ENCODE results near the gene TMEM213. TPM values are rescaled to one million over a fixed set of nuclear protein-coding genes. Genes with fewer than 3 reads are reported as not detected.

Gene TMEM213
- total and polyA plus RNA-seq, 10 of the 15 experiments (the other 5 are each of a cell fraction or from before 2014, with no cell fraction given), result not detected

DNA sequence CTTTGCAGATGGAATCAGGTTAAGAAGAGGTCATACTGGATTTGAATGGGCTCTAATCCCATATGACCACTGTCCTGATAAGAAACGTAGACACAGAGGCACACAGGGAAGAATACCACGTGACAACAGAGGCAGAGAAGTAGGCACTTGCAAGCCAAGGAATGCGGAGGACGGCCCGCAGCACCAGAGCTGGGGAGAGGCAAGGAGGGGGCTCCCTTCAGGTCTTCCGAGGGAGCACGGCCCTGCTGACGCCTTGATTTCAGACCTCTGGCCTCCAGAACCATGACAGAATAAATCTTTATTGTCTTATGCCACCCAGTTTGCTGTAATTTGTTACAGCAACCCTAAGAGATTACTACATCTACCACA, 44.7 kb upstream of the TMEM213 start:
- Histone ChIP-seq H2AFZ (ENCODE audit: control insufficient read depth, low read depth, low read length) (no peak overlapping the region), H3K4me3 (no peak overlapping the region), H3K4me1 (ENCODE audit: control insufficient read depth, insufficient read depth, low read length) (no peaks in the 10 kb centered on the region), H3K27ac (ENCODE audit: control insufficient read depth, insufficient read depth) (no peak overlapping the region), H3K36me3 (ENCODE audit: control insufficient read depth in 2 of 2, insufficient read depth in 2 of 2, low read length in 1 of 2) (no peaks in the 10 kb centered on the region), H3K9ac (ENCODE audit: control insufficient read depth, insufficient read depth, low read length) (no peak overlapping the region), H3K27me3 (replicated peaks in 1 of 2; ENCODE audit: control insufficient read depth in 2 of 2, insufficient read depth in 2 of 2, low read length in 1 of 2) (no peaks in the 10 kb centered on the region; a peak in 1 of 4 replicates), H3K4me2 (ENCODE audit: control insufficient read depth, insufficient read depth) (no peak overlapping the region), H4K20me1 (ENCODE audit: control insufficient read depth, insufficient read depth) (no peaks in the 10 kb centered on the region), H3K79me2 (ENCODE audit: control insufficient read depth, insufficient read depth, low read length) (no peaks in the 10 kb centered on the region), H3K9me3 (replicated peaks; ENCODE audit: control insufficient read depth, insufficient read depth, low read length) (no peaks in the 10 kb centered on the region; the same call in 2 of the 3 replicates)
- ChIA-PET CTCF (no interaction called here), SMC1A (ENCODE audit: uncharacterized antibody, unreplicated experiment) (interaction anchor here (1.0 kb wide), 1 partner anchor 9 kb away, joined by 3 read pairs; no protein-coding TSS in a partner anchor), POLR2A (no interaction called here), RAD21 (ENCODE audit: unreplicated experiment) (no interaction called here)
- no TSS peak for BruUV-seq (replicated peaks)
- WGBS (ENCODE audit: insufficient coverage, insufficient replicate concordance, low lambda C conversion rate, missing lambda C conversion rate), result 53% methylated on average over 5 of the region's 8 CpGs
- TF ChIP-seq, protein P1, sequence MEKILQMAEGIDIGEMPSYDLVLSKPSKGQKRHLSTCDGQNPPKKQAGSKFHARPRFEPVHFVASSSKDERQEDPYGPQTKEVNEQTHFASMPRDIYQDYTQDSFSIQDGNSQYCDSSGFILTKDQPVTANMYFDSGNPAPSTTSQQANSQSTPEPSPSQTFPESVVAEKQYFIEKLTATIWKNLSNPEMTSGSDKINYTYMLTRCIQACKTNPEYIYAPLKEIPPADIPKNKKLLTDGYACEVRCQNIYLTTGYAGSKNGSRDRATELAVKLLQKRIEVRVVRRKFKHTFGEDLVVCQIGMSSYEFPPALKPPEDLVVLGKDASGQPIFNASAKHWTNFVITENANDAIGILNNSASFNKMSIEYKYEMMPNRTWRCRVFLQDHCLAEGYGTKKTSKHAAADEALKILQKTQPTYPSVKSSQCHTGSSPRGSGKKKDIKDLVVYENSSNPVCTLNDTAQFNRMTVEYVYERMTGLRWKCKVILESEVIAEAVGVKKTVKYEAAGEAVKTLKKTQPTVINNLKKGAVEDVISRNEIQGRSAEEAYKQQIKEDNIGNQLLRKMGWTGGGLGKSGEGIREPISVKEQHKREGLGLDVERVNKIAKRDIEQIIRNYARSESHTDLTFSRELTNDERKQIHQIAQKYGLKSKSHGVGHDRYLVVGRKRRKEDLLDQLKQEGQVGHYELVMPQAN (conservative IDR thresholded peaks at IDR 0.05), result no peak
- TF ChIP-seq HDAC6 (IDR thresholded peaks at IDR 0.05; ENCODE audit: unreplicated experiment) (no peak), CHD2 (IDR thresholded peaks at IDR 0.05; ENCODE audit: borderline replicate concordance, low read depth, low read length) (no peak), KAT2A (conservative IDR thresholded peaks at IDR 0.05; ENCODE audit: control insufficient read depth, low read depth, low read length) (no peak), POLR2AphosphoS5 (IDR thresholded peaks at IDR 0.05; ENCODE audit: low read length) (no peak), ZNF622 (IDR thresholded peaks at IDR 0.05) (no peak), SREBF1 (IDR thresholded peaks at IDR 0.05; ENCODE audit: low read length) (no peak), ZNF384 (IDR thresholded peaks at IDR 0.05; ENCODE audit: borderline replicate concordance, low read depth, low read length) (no peak), KDM1A (IDR thresholded peaks at IDR 0.05; ENCODE audit: borderline replicate concordance) (no peak), RB1 (IDR thresholded peaks at IDR 0.05; ENCODE audit: borderline replicate concordance) (no peak), BCL11A (IDR thresholded peaks at IDR 0.05; ENCODE audit: low read depth, low read length) (no peak)
- TF ChIP-seq, protein P2, sequence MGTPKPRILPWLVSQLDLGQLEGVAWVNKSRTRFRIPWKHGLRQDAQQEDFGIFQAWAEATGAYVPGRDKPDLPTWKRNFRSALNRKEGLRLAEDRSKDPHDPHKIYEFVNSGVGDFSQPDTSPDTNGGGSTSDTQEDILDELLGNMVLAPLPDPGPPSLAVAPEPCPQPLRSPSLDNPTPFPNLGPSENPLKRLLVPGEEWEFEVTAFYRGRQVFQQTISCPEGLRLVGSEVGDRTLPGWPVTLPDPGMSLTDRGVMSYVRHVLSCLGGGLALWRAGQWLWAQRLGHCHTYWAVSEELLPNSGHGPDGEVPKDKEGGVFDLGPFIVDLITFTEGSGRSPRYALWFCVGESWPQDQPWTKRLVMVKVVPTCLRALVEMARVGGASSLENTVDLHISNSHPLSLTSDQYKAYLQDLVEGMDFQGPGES (IDR thresholded peaks at IDR 0.05), result no peak
- TF ChIP-seq, protein P3, sequence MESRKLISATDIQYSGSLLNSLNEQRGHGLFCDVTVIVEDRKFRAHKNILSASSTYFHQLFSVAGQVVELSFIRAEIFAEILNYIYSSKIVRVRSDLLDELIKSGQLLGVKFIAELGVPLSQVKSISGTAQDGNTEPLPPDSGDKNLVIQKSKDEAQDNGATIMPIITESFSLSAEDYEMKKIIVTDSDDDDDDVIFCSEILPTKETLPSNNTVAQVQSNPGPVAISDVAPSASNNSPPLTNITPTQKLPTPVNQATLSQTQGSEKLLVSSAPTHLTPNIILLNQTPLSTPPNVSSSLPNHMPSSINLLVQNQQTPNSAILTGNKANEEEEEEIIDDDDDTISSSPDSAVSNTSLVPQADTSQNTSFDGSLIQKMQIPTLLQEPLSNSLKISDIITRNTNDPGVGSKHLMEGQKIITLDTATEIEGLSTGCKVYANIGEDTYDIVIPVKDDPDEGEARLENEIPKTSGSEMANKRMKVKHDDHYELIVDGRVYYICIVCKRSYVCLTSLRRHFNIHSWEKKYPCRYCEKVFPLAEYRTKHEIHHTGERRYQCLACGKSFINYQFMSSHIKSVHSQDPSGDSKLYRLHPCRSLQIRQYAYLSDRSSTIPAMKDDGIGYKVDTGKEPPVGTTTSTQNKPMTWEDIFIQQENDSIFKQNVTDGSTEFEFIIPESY (IDR thresholded peaks at IDR 0.05), result no peak
- in situ Hi-C loops (cut with MboI) (no loop called here), intact Hi-C loops (cut with micrococcal nuclease; ENCODE audit: unreplicated experiment) (loop anchor here (5.0 kb wide), 1 partner anchor 114 kb away; no protein-coding TSS in a partner anchor)
- no peak for ATAC-seq
- no peak for DNase-seq (ENCODE audit: low read depth, low spot score)
- FAIRE-seq, result no peak
